H1 (cell line): Measurements from ENCODE around the gene TCF7L2. TPM values are rescaled to one million over a fixed set of nuclear protein-coding genes. Genes with fewer than 3 reads are reported as not detected.

Source experiments
- CTCF ChIA-PET: fragments of 300-600 bp; sonication (Branson Sonifier 250); formaldehyde crosslinking; loops from one replicate; lab custom pipeline; 2021; ENCODE audit not compliant: partially characterized antibody; lab: Charles Lee
- POLR2A ChIA-PET: fragments of 300-600 bp; sonication (Branson Sonifier 250); formaldehyde crosslinking; loops from one replicate; lab custom pipeline; 2021; ENCODE audit warnings: inconsistent platforms; ENCODE audit not compliant: partially characterized antibody; lab: Charles Lee
- DNase-seq, 2 experiments: peaks; one replicate each; pipeline versions ENCODE4 v3.0.0 to v3.0.0-alpha.2; 2010 to 2022; ENCODE audit warnings: low spot score in 2 of 2, low read depth in 1 of 2, mixed read lengths in 1 of 2
- FAIRE-seq: peaks from 2 replicates; lab custom pipeline; 2011; peaks lifted over from hg19 to GRCh38; lab: Jason Lieb, UNC
- H2AFZ ChIP-seq: 2 replicates; pipeline ENCODE4 v1.8.1; 2012; ENCODE audit warnings: low read length, inconsistent platforms
- H2AK5ac ChIP-seq: 2 replicates; pipeline ENCODE4 v1.6.1; 2013; ENCODE audit warnings: low read depth, low read length
- H2BK120ac ChIP-seq: replicated peaks from 2 replicates; pipeline ENCODE3; 2013; ENCODE audit warnings: low read depth, low read length, inconsistent platforms
- H2BK12ac ChIP-seq: 2 replicates; pipeline ENCODE4 v1.6.1; 2013; ENCODE audit warnings: low read depth, low read length
- H2BK15ac ChIP-seq: 2 replicates; pipeline ENCODE4 v1.6.1; 2013; ENCODE audit warnings: low read length
- H2BK20ac ChIP-seq: 2 replicates; pipeline ENCODE4 v1.6.1; 2013; ENCODE audit warnings: low read length
- H2BK5ac ChIP-seq: 2 replicates; pipeline ENCODE4 v1.6.1; 2013; ENCODE audit warnings: low read depth, low read length
- H3K14ac ChIP-seq: 2 replicates; pipeline ENCODE4 v1.6.1; 2013; ENCODE audit warnings: inconsistent platforms; ENCODE audit not compliant: insufficient read length
- H3K18ac ChIP-seq: 2 replicates; pipeline ENCODE4 v1.6.1; 2013; ENCODE audit warnings: low read length; ENCODE audit errors: extremely low read depth
- H3K23ac ChIP-seq: 2 replicates; pipeline ENCODE4 v1.6.1; 2013; ENCODE audit warnings: inconsistent platforms; ENCODE audit not compliant: insufficient read length
- H3K23me2 ChIP-seq: 2 replicates; pipeline ENCODE4 v1.6.1; 2013; ENCODE audit warnings: low read depth, low read length
- H3K27ac ChIP-seq: 2 replicates; pipeline ENCODE4 v1.6.1; 2011; ENCODE audit warnings: low read depth, low read length, inconsistent platforms
- H3K27me3 ChIP-seq, 4 experiments: replicated peaks in 1 of 4; 1 replicate in 1 of 4; 2 replicates in 3 of 4; pipeline versions ENCODE4 v1.6.1 to v1.8.1; 2011 to 2013; ENCODE audit warnings: low read length in 3 of 4, mild to moderate bottlenecking in 3 of 4, inconsistent platforms in 2 of 4, mixed read lengths in 2 of 4, moderate library complexity in 1 of 4; ENCODE audit not compliant: control insufficient read depth in 3 of 4, insufficient read depth in 3 of 4; ENCODE audit errors: extremely low read depth in 1 of 4
- H3K36me3 ChIP-seq, 4 experiments: 2 replicates each; pipeline versions ENCODE4 v1.6.1 to v1.8.1; 2011 to 2013; ENCODE audit warnings: mild to moderate bottlenecking in 4 of 4, low read length in 3 of 4, moderate library complexity in 2 of 4, control low read depth in 1 of 4, inconsistent platforms in 1 of 4; ENCODE audit not compliant: insufficient read depth in 4 of 4, control insufficient read depth in 2 of 4
- H3K4ac ChIP-seq: replicated peaks from 2 replicates; pipeline ENCODE3; 2013; ENCODE audit warnings: low read length, low read depth, mixed read lengths, inconsistent platforms; ENCODE audit not compliant: insufficient read length
- H3K4me1 ChIP-seq, 4 experiments: replicated peaks in 1 of 4; 1 replicate in 1 of 4; 2 replicates in 3 of 4; pipeline versions ENCODE4 v1.6.1 to v1.8.1; 2011 to 2013; ENCODE audit warnings: low read length in 3 of 4, inconsistent platforms in 2 of 4, mixed read lengths in 1 of 4; ENCODE audit not compliant: insufficient read depth in 4 of 4, control insufficient read depth in 3 of 4
- H3K4me2 ChIP-seq, 2 experiments: 2 replicates each; pipeline versions ENCODE4 v1.6.1 to v1.8.1; 2011 to 2013; ENCODE audit warnings: low read depth in 2 of 2, low read length in 2 of 2, control low read depth in 1 of 2, inconsistent platforms in 1 of 2, mild to moderate bottlenecking in 1 of 2; ENCODE audit not compliant: insufficient read depth in 1 of 2
- H3K4me3 ChIP-seq, 4 experiments: fragments of 200-600, 300-600 bp in 1 of 4; sonication (generic), shearing (Covaris generic), sonication (Bioruptor Twin) in 1 of 4; 2 replicates each; pipeline versions ENCODE4 v1.5.1 to v1.8.1; 2011 to 2016; ENCODE audit warnings: low read length in 4 of 4, low read depth in 3 of 4, control low read depth in 2 of 4, inconsistent platforms in 2 of 4, mild to moderate bottlenecking in 2 of 4, mixed read lengths in 1 of 4, moderate library complexity in 1 of 4; ENCODE audit not compliant: insufficient read depth in 2 of 4; ENCODE audit errors: extremely low read depth in 1 of 4
- H3K56ac ChIP-seq: replicated peaks from 2 replicates; pipeline ENCODE3; 2013; ENCODE audit warnings: low read depth, mild to moderate bottlenecking, mixed read lengths, low read length, inconsistent platforms; ENCODE audit not compliant: insufficient read length
- H3K79me1 ChIP-seq: 2 replicates; pipeline ENCODE4 v1.6.1; 2013; ENCODE audit warnings: low read depth, low read length, control low read depth
- H3K79me2 ChIP-seq, 2 experiments: 2 replicates each; pipeline versions ENCODE4 v1.6.1 to v1.8.1; 2012 to 2013; ENCODE audit warnings: low read length in 2 of 2, mild to moderate bottlenecking in 2 of 2, inconsistent platforms in 1 of 2; ENCODE audit not compliant: insufficient read depth in 2 of 2, control insufficient read depth in 1 of 2
- H3K9ac ChIP-seq, 4 experiments: replicated peaks in 1 of 4; 1 replicate in 1 of 4; 2 replicates in 3 of 4; pipeline versions ENCODE4 v1.6.1 to v1.8.1; 2011 to 2013; ENCODE audit warnings: low read depth in 3 of 4, low read length in 3 of 4, control low read depth in 2 of 4, mild to moderate bottlenecking in 2 of 4, moderate library complexity in 2 of 4, inconsistent platforms in 1 of 4; ENCODE audit errors: extremely low read depth in 1 of 4
- H3K9me3 ChIP-seq, 2 experiments: 2 replicates each; pipeline versions ENCODE4 v1.6.1 to v1.8.1; 2012 to 2013; ENCODE audit warnings: mild to moderate bottlenecking in 2 of 2, moderate library complexity in 2 of 2, control low read depth in 1 of 2, inconsistent platforms in 1 of 2, low read depth in 1 of 2, low read length in 1 of 2, mixed read lengths in 1 of 2; ENCODE audit not compliant: insufficient read depth in 2 of 2
- H4K20me1 ChIP-seq, 2 experiments: replicated peaks in 1 of 2; 2 replicates each; pipeline versions ENCODE3 to v1.8.1; 2011 to 2013; ENCODE audit warnings: inconsistent platforms in 2 of 2, low read length in 2 of 2, mild to moderate bottlenecking in 1 of 2; ENCODE audit not compliant: insufficient read depth in 2 of 2, control insufficient read depth in 1 of 2
- H4K5ac ChIP-seq: 2 replicates; pipeline ENCODE4 v1.6.1; 2013; ENCODE audit warnings: low read length, low read depth, mixed read lengths, inconsistent platforms; ENCODE audit not compliant: insufficient read length
- H4K8ac ChIP-seq: 2 replicates; pipeline ENCODE4 v1.8.0; 2013; ENCODE audit warnings: mild to moderate bottlenecking, moderate library complexity, low read length, inconsistent platforms; ENCODE audit not compliant: insufficient read depth; ENCODE audit errors: extremely low read depth
- H4K91ac ChIP-seq: replicated peaks from 2 replicates; pipeline ENCODE3; 2013; ENCODE audit warnings: low read length, mixed read lengths, inconsistent platforms; ENCODE audit not compliant: insufficient read length
- CREB1 ChIP-seq: IDR thresholded peaks from 2 replicates; pipeline ENCODE4 v1.6.1; 2012; ENCODE audit warnings: inconsistent platforms
- GTF2F1 ChIP-seq: IDR thresholded peaks from 2 replicates; pipeline ENCODE4 v1.6.1; 2012; ENCODE audit warnings: low read depth, low read length, improper control_type of control experiment, borderline replicate concordance
- SRF ChIP-seq: IDR thresholded peaks from 2 replicates; pipeline ENCODE4 v1.6.1; 2011; ENCODE audit warnings: mild to moderate bottlenecking, low read depth, low read length, moderate library complexity
- TBP ChIP-seq: IDR thresholded peaks from 2 replicates; pipeline ENCODE4 v1.6.1; 2011; ENCODE audit warnings: low read depth, low read length, improper control_type of control experiment
- WGBS, 2 experiments: shearing (Covaris generic) in 1 of 2; methylation state at CpG; one replicate each; pipeline versions ENCODE4 v1.1.6 to v1.1.7; 2013 to 2015; ENCODE audit warnings: low lambda C conversion rate in 2 of 2, mixed read lengths in 2 of 2, inconsistent platforms in 1 of 2, low coverage in 1 of 2, missing lambda C conversion rate in 1 of 2; ENCODE audit not compliant: insufficient replicate concordance in 2 of 2, insufficient coverage in 1 of 2, insufficient read length in 1 of 2; ENCODE audit errors: extremely low coverage in 1 of 2, missing lambda C conversion rate in 1 of 2; 5-methylcytosine and 5-hydroxymethylcytosine counted together
- polyA plus RNA-seq, 7 experiments: library from polyadenylated mRNA; depleted of rRNA in 3 of 7; stranded (reverse) in 5 of 7; unstranded in 2 of 7; fragments of >200 nt in 5 of 7; fragments of 200-250 nt in 2 of 7; gene quantifications; 1 replicate in 5 of 7; 2 replicates in 1 of 7; 4 replicates in 1 of 7; pipeline versions ENCODE4 v1.2.1 to v1.2.3, GENCODE V29; 2011 to 2013; ENCODE audit warnings: missing spikeins in 2 of 7, mixed read lengths in 2 of 7
- total RNA-seq: library from RNA; stranded (reverse); fragmentation: NEBNext Ultra II Directional; extraction: Animal tissue kit (Norgen Biotek cat#: 25700); gene quantifications from 2 replicates; pipeline ENCODE4 v1.2.1, GENCODE V29; 2021
- TF ChIP-seq, protein P1 (sequence below): IDR thresholded peaks from 2 replicates; pipeline ENCODE4 v1.6.1; 2012; ENCODE audit warnings: low read length, inconsistent platforms

Gene TCF7L2
- total and polyA plus RNA-seq, 2 of the 8 experiments (the other 6 are each of a cell fraction or from before 2014, with no cell fraction given): 33.9 to 67.3 TPM

GRCh38 chr10:113175756-113176651 lies 226.0 kb downstream of the TCF7L2 start:
- Histone ChIP-seq H3K4me2 (no peak overlapping the region; a peak in 1 of 4 replicates), H3K14ac (no peak overlapping the region), H3K4me1 (peaks cover 2 to 8% (median 4%) of the 10 kb centered on the region in 4 experiments; a peak in 6 of 7 replicates), H2AFZ (no peak overlapping the region), H3K4ac (no peak overlapping the region), H4K20me1 (no peaks in the 10 kb centered on the region), H4K5ac (no peak overlapping the region), H3K79me2 (no peaks in the 10 kb centered on the region), H3K27ac (no peak overlapping the region), H3K9ac (no peak overlapping the region), H2BK120ac (no peak overlapping the region), H3K4me3 (no peak overlapping the region), H3K9me3 (no peaks in the 10 kb centered on the region), H2BK15ac (0 out of 2 replicates have a peak overlapping the region, but pooled peaks have one; percentile 29), H3K23ac (no peak overlapping the region), H2BK5ac (no peak overlapping the region), H3K36me3 (no peaks in the 10 kb centered on the region), H4K91ac (no peak overlapping the region), H3K79me1 (no peaks in the 10 kb centered on the region), H2BK12ac (no peak overlapping the region), H3K56ac (no peak overlapping the region), H3K27me3 (no peaks in the 10 kb centered on the region), H2BK20ac (no peak overlapping the region), H3K18ac (no peak overlapping the region; the same call in 1 of the 2 replicates), H2AK5ac (no peak overlapping the region), H4K8ac (no peak overlapping the region), H3K23me2 (no peaks in the 10 kb centered on the region)
- DNase-seq (peak in 1 of 2 experiments; percentile 44), FAIRE-seq (no peak)
- WGBS, 2 experiments: 90% methylated on average over 17 of the region's 17 CpGs; no CpG with 5 or more reads in 1 of the 2 experiments
- CTCF ChIA-PET: interaction anchor here (1.8 to 2.7 kb wide), 3 partner anchors 11 to 209 kb away, joined by 4 to 15 read pairs (median 5); no protein-coding TSS in a partner anchor
- POLR2A ChIA-PET: interaction anchor here (1.0 to 1.2 kb wide), 3 partner anchors 10 to 14 kb away, joined by 3 read pairs; no protein-coding TSS in a partner anchor
- TF ChIP-seq CREB1 (no peak), GTF2F1 (no peak), SRF (no peak), TBP (no peak)
- TF ChIP-seq, protein P1, sequence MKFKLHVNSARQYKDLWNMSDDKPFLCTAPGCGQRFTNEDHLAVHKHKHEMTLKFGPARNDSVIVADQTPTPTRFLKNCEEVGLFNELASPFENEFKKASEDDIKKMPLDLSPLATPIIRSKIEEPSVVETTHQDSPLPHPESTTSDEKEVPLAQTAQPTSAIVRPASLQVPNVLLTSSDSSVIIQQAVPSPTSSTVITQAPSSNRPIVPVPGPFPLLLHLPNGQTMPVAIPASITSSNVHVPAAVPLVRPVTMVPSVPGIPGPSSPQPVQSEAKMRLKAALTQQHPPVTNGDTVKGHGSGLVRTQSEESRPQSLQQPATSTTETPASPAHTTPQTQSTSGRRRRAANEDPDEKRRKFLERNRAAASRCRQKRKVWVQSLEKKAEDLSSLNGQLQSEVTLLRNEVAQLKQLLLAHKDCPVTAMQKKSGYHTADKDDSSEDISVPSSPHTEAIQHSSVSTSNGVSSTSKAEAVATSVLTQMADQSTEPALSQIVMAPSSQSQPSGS: no peak
